Measurements from ENCODE around the gene SHISA7. TPM values are rescaled to one million over a fixed set of nuclear protein-coding genes. Genes with fewer than 3 reads are reported as not detected.
A peak's percentile ranks its signal among the peaks of the same experiment; 100 is the strongest.

SHISA7 gene
- total RNA-seq, 1 experiment from 2014 or later, result not detected

DNA sequence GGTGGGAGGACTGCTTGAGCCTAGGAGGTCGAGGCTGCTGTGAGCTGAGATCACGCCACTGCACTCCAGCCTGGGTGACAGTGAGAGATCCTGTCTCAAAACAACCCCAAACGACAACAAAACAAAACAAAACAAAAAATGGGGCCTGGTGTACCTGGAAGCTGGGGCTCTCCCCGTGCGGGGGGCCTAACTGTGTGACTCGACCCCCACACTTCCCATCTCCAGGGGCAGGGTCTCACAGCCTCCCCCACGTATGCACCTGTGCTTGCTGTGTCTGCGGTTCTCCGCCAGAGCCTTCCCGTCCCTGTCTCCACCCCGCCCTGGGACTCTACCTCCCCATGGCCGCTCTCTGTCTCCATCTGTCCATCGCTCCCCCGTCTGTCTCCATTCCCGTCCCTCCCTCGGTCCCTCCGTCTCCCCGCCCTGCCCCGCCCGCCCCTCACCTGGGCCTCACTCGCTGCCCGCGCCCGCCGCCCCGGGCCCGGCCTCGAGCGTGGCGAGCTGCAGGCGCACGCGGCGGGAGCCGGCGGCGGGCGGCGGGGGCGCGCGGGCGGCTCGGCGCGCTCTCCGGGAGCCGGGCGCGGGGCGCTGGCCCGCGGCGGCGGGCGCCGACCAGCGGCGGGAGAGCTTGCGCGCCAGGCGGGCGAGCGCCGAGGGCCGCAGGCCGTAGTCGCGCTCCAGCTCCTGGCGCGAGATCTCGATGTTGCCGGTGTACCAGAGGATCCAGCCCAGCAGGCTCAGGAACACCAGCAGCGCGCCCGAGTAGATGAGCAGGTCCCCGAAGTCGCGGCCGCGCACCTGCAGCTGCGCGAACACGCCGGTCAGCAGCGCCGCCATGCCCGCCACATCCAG, 59.6 kb downstream of the SHISA7 start:
- DNase-seq (ENCODE audit: low spot score), result peak; percentile 45
- in situ Hi-C loops (cut with HindIII; ENCODE audit: low sequenced_read_pairs), result no loop called here

DNA sequence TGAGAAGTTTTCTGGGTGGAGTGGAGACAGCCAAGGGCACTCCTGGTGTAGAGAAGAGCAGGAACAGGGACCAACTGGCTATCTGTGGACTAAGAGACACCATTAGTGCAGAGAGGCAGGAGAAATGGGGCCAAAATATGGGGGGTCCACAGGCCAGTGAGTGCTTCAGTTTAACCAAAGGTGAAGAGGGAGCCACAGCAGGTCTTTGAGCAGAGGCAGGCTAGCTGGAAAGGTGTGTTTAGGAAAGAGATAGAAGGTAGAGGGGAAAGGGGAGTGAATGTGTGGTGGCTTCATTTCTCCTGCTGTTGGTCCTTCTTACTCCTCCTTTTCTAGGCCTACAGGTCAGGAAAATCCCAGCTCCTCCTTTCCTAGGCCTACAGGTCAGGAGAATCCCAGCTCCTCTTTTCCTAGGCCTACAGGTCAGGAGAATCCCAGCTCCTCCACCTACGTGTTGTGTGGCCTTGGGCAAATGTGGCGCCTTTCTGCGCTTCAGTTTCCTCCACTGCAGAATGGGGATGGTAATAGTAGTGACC, 60.5 kb downstream of the SHISA7 start:
- in situ Hi-C loops (cut with HindIII; ENCODE audit: low sequenced_read_pairs), result no loop called here
- DNase-seq (ENCODE audit: low spot score), result no peak

DNA sequence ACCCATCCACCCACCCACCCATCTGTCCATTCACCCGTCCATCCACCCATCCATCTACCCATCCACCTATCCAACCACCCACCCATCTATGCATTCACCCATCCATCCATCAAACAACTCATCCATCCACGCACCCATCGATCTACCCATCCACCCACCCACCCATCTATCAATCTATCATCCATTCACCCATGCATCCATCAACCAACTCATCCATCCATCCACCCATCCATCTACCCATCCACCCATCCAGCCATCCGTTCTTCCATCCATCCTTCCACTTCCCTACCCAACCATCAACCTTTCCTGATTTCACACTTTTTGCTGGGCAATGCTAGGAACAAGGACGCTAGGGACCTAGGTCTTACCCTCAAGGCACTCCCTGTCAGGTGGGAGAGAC, 61.1 kb downstream of the SHISA7 start:
- no peak for DNase-seq (ENCODE audit: low spot score)
- in situ Hi-C loops (cut with HindIII; ENCODE audit: low sequenced_read_pairs), result no loop called here

DNA sequence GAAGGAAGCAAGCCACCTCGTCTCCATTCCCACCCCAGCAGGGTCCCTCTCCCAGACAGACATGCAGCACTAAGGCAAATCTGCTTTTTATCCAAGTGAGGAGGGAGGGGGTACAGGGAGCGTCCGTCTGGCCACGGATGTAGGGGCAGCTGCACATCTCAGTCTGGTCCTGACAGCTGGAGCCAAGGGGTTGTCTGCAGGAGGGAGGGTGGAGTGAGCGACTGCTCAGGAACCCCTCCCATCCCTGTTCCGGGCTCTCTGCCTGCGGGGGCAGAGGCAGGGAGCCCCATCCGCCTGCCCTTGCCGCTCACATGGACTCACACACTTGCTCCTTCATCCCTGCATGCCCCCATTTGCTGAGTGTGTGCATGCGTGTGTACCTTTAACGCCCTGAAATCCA, 63.9 kb downstream of the SHISA7 start:
- in situ Hi-C loops (cut with HindIII; ENCODE audit: low sequenced_read_pairs), result no loop called here
- DNase-seq (ENCODE audit: low spot score), result no peak

Other genes starting within 250 kb of the SHISA7 start
- 5.2 and 20.7 TPM in 2 replicates for gene PTPRH, start 233.8 kb downstream of the SHISA7 start, total RNA-seq (2014; rRNA removed; shearing (Covaris generic))
- 0.62 and 1.5 TPM in 2 replicates for gene TMEM86B, start 214.5 kb downstream of the SHISA7 start, total RNA-seq (2014; rRNA removed; shearing (Covaris generic))
- gene PPP6R1, start 184.3 kb downstream of the SHISA7 start, total RNA-seq (2014; rRNA removed; shearing (Covaris generic)), result 104 and 109 TPM in 2 replicates
- gene HSPBP1, start 163.2 kb downstream of the SHISA7 start, total RNA-seq (2014; rRNA removed; shearing (Covaris generic)), result 74.4 and 89.1 TPM in 2 replicates
- gene BRSK1, start 159.3 kb downstream of the SHISA7 start, total RNA-seq (2014; rRNA removed; shearing (Covaris generic)), result 8.9 and 18.3 TPM in 2 replicates
- gene TMEM150B, start 118.0 kb downstream of the SHISA7 start, total RNA-seq (2014; rRNA removed; shearing (Covaris generic)), result 1.9 TPM in 1 of 2 replicates, not detected in the other
- gene KMT5C, start 103.4 kb downstream of the SHISA7 start, total RNA-seq (2014; rRNA removed; shearing (Covaris generic)), result 17.7 and 20.8 TPM in 2 replicates
- 5.8 TPM in 2 replicates for gene COX6B2, start 88.6 kb downstream of the SHISA7 start, total RNA-seq (2014; rRNA removed; shearing (Covaris generic))
- not detected in 2 replicates for gene GARIN5B, start 80.0 kb downstream of the SHISA7 start, total RNA-seq (2014; rRNA removed; shearing (Covaris generic))
- gene IL11, start 72.8 kb downstream of the SHISA7 start, total RNA-seq (2014; rRNA removed; shearing (Covaris generic)), result 6.5 and 8.4 TPM in 2 replicates
- 4.0 and 14.0 TPM in 2 replicates for gene TMEM190, start 66.5 kb downstream of the SHISA7 start, total RNA-seq (2014; rRNA removed; shearing (Covaris generic))
- gene TMEM238, start 59.0 kb downstream of the SHISA7 start, total RNA-seq (2014; rRNA removed; shearing (Covaris generic)), result 0.55 TPM in 1 of 2 replicates, not detected in the other
- 236 and 319 TPM in 2 replicates for gene RPL28, start 57.4 kb downstream of the SHISA7 start, total RNA-seq (2014; rRNA removed; shearing (Covaris generic))
- 329 and 348 TPM in 2 replicates for gene UBE2S, start 35.5 kb downstream of the SHISA7 start, total RNA-seq (2014; rRNA removed; shearing (Covaris generic))
- 186 and 197 TPM in 2 replicates for gene ISOC2, start 18.3 kb upstream of the SHISA7 start, total RNA-seq (2014; rRNA removed; shearing (Covaris generic))
- not detected in 2 replicates for gene C19orf85, start 21.5 kb upstream of the SHISA7 start, total RNA-seq (2014; rRNA removed; shearing (Covaris generic))
- 13.3 and 27.6 TPM in 2 replicates for gene ZNF628, start 33.3 kb upstream of the SHISA7 start, total RNA-seq (2014; rRNA removed; shearing (Covaris generic))
- gene NAT14, start 41.9 kb upstream of the SHISA7 start, total RNA-seq (2014; rRNA removed; shearing (Covaris generic)), result 143 and 157 TPM in 2 replicates
- 2.5 and 9.4 TPM in 2 replicates for gene SSC5D, start 45.1 kb upstream of the SHISA7 start, total RNA-seq (2014; rRNA removed; shearing (Covaris generic))
- 1.9 and 3.6 TPM in 2 replicates for gene SBK2, start 93.8 kb upstream of the SHISA7 start, total RNA-seq (2014; rRNA removed; shearing (Covaris generic))
- 0.31 and 0.37 TPM in 2 replicates for gene SBK3, start 102.2 kb upstream of the SHISA7 start, total RNA-seq (2014; rRNA removed; shearing (Covaris generic))
- gene ZNF579, start 137.5 kb upstream of the SHISA7 start, total RNA-seq (2014; rRNA removed; shearing (Covaris generic)), result 10.0 and 16.2 TPM in 2 replicates
- gene FIZ1, start 156.2 kb upstream of the SHISA7 start, total RNA-seq (2014; rRNA removed; shearing (Covaris generic)), result 5.2 and 7.7 TPM in 2 replicates
- 8.4 and 19.8 TPM in 2 replicates for gene ZNF524, start 157.0 kb upstream of the SHISA7 start, total RNA-seq (2014; rRNA removed; shearing (Covaris generic))
- 1.6 and 1.7 TPM in 2 replicates for gene ZNF865, start 162.3 kb upstream of the SHISA7 start, total RNA-seq (2014; rRNA removed; shearing (Covaris generic))
- gene ZNF784, start 181.3 kb upstream of the SHISA7 start, total RNA-seq (2014; rRNA removed; shearing (Covaris generic)), result 6.8 and 21.0 TPM in 2 replicates
- 5.1 and 17.4 TPM in 2 replicates for gene ZNF580, start 197.7 kb upstream of the SHISA7 start, total RNA-seq (2014; rRNA removed; shearing (Covaris generic))
- gene ZNF581, start 200.3 kb upstream of the SHISA7 start, total RNA-seq (2014; rRNA removed; shearing (Covaris generic)), result 31.0 and 53.7 TPM in 2 replicates
- gene CCDC106, start 204.9 kb upstream of the SHISA7 start, total RNA-seq (2014; rRNA removed; shearing (Covaris generic)), result 24.9 and 29.0 TPM in 2 replicates
- gene U2AF2, start 211.7 kb upstream of the SHISA7 start, total RNA-seq (2014; rRNA removed; shearing (Covaris generic)), result 239 and 262 TPM in 2 replicates
- 40.6 and 89.1 TPM in 2 replicates for gene EPN1, start 231.9 kb upstream of the SHISA7 start, total RNA-seq (2014; rRNA removed; shearing (Covaris generic))

Measured in G401 (cell line).